Liver (tissue), 9 donors: Measurements from ENCODE around the gene COL8A1. TPM values are rescaled to one million over a fixed set of nuclear protein-coding genes. Genes with fewer than 3 reads are reported as not detected.

Source experiments
- DNase-seq: peaks from one replicate; pipeline ENCODE4 v3.0.0-alpha.2; 2017; ENCODE audit warnings: low spot score
- H3K27ac ChIP-seq, 2 donors: one replicate each; pipeline ENCODE4 v1.7.0; 2013; ENCODE audit warnings: inconsistent platforms in 2 of 2, low read length in 2 of 2, control low read depth in 1 of 2, low read depth in 1 of 2, mild to moderate bottlenecking in 1 of 2
- H3K27me3 ChIP-seq, 4 donors: one replicate each; pipeline versions ENCODE4 v1.6.1 to v1.7.0; 2013; ENCODE audit warnings: low read length in 3 of 4, inconsistent platforms in 1 of 4, mild to moderate bottlenecking in 1 of 4, moderate library complexity in 1 of 4; ENCODE audit not compliant: control insufficient read depth in 4 of 4, insufficient read depth in 4 of 4
- H3K36me3 ChIP-seq, 4 donors: one replicate each; pipeline versions ENCODE4 v1.6.1 to v1.7.0; 2013; ENCODE audit warnings: low read length in 3 of 4, mild to moderate bottlenecking in 3 of 4, low read depth in 1 of 4, moderate library complexity in 1 of 4; ENCODE audit not compliant: control insufficient read depth in 4 of 4, insufficient read depth in 3 of 4
- H3K4me1 ChIP-seq, 4 donors: one replicate each; pipeline versions ENCODE4 v1.6.1 to v1.7.0; 2013; ENCODE audit warnings: low read length in 3 of 4, mild to moderate bottlenecking in 3 of 4, moderate library complexity in 1 of 4; ENCODE audit not compliant: control insufficient read depth in 4 of 4, insufficient read depth in 4 of 4
- H3K4me3 ChIP-seq, 3 donors: one replicate each; pipeline versions ENCODE4 v1.6.1 to v1.7.0; 2013; ENCODE audit warnings: low read length in 3 of 3, control low read depth in 1 of 3, low read depth in 1 of 3, mild to moderate bottlenecking in 1 of 3
- H3K9ac ChIP-seq, 2 donors: one replicate each; pipeline ENCODE4 v1.7.0; 2013; ENCODE audit warnings: low read length in 2 of 2, mild to moderate bottlenecking in 2 of 2, moderate library complexity in 2 of 2, control low read depth in 1 of 2, low read depth in 1 of 2
- H3K9me3 ChIP-seq, 4 donors: one replicate each; pipeline versions ENCODE4 v1.6.1 to v1.7.0; 2013; ENCODE audit warnings: low read length in 3 of 4; ENCODE audit not compliant: control insufficient read depth in 4 of 4
- EGR1 ChIP-seq, 2 donors: IDR thresholded peaks; 2 replicates each; pipeline ENCODE4 v1.6.1; 2016 to 2018; ENCODE audit warnings: antibody characterized with exemption in 2 of 2, low read depth in 2 of 2
- FOXA1 ChIP-seq: IDR thresholded peaks from 2 replicates; pipeline ENCODE4 v1.6.1; 2016; ENCODE audit warnings: antibody characterized with exemption
- FOXA2 ChIP-seq: IDR thresholded peaks from 2 replicates; pipeline ENCODE4 v1.6.1; 2016; ENCODE audit warnings: antibody characterized with exemption
- GABPA ChIP-seq, 2 donors: IDR thresholded peaks in 1 of 2; conservative IDR thresholded peaks in 1 of 2; 2 replicates each; pipeline ENCODE4 v1.6.1; 2016; ENCODE audit warnings: antibody characterized with exemption in 2 of 2, mild to moderate bottlenecking in 1 of 2, moderate library complexity in 1 of 2
- HNF4A ChIP-seq, 2 donors: conservative IDR thresholded peaks; 2 replicates each; pipeline ENCODE4 v1.6.1; 2016; ENCODE audit warnings: antibody characterized with exemption in 2 of 2, mild to moderate bottlenecking in 2 of 2
- HNF4G ChIP-seq: IDR thresholded peaks from 2 replicates; pipeline ENCODE4 v1.6.1; 2016; ENCODE audit warnings: antibody characterized with exemption
- JUND ChIP-seq, 2 donors: IDR thresholded peaks; 2 replicates each; pipeline ENCODE4 v1.6.1; 2016; ENCODE audit warnings: antibody characterized with exemption in 2 of 2
- NR2F2 ChIP-seq: IDR thresholded peaks from 2 replicates; pipeline ENCODE4 v1.6.1; 2016; ENCODE audit warnings: antibody characterized with exemption
- RAD21 ChIP-seq, 2 donors: IDR thresholded peaks; 2 replicates each; pipeline ENCODE4 v1.6.1; 2016; ENCODE audit warnings: antibody characterized with exemption in 2 of 2, mild to moderate bottlenecking in 2 of 2
- RXRA ChIP-seq, 2 donors: IDR thresholded peaks; 2 replicates each; pipeline ENCODE4 v1.6.1; 2017 to 2018; ENCODE audit warnings: antibody characterized with exemption in 2 of 2, mild to moderate bottlenecking in 1 of 2
- SP1 ChIP-seq: IDR thresholded peaks from 2 replicates; pipeline ENCODE4 v1.6.1; 2018; ENCODE audit warnings: antibody characterized with exemption, mild to moderate bottlenecking
- TAF1 ChIP-seq: conservative IDR thresholded peaks from 2 replicates; pipeline ENCODE4 v1.6.1; 2016; ENCODE audit warnings: antibody characterized with exemption, mild to moderate bottlenecking
- YY1 ChIP-seq: IDR thresholded peaks from 2 replicates; pipeline ENCODE4 v1.6.1; 2016; ENCODE audit warnings: antibody characterized with exemption, mild to moderate bottlenecking
- WGBS: extraction: QIAGEN DNeasy Blood & Tissue Kit; methylation state at CpG from one replicate; pipeline ENCODE4 v1.1.7; 2013; 5-methylcytosine and 5-hydroxymethylcytosine counted together
- polyA plus RNA-seq, 2 donors: library from polyadenylated mRNA; stranded (reverse) in 1 of 2; unstranded in 1 of 2; fragments of 200-250 nt in 1 of 2; fragments of >200 nt in 1 of 2; fragmentation: Nextera tagmentation in 1 of 2; extraction: Ambion mirVana in 1 of 2; gene quantifications; one replicate each; pipeline versions ENCODE4 v1.2.1 to v1.2.3, GENCODE V29; 2013 to 2015
- total RNA-seq, 2 donors: library from RNA; depleted of rRNA; stranded (reverse); fragments of >200 nt; gene quantifications; one replicate each; pipeline ENCODE4 v1.2.3, GENCODE V29; 2014
- TF ChIP-seq, protein P1 (sequence below): IDR thresholded peaks from 2 replicates; pipeline ENCODE4 v1.6.1; 2016; ENCODE audit warnings: antibody characterized with exemption
- TF ChIP-seq, protein P2 (sequence below): IDR thresholded peaks from 2 replicates; pipeline ENCODE4 v1.6.1; 2016; ENCODE audit warnings: antibody characterized with exemption, mild to moderate bottlenecking
- TF ChIP-seq, protein P3 (sequence below): IDR thresholded peaks from 2 replicates; pipeline ENCODE4 v1.6.1; 2016; ENCODE audit warnings: antibody characterized with exemption
- TF ChIP-seq, protein P4 (sequence below): fragments of 150-350 bp; IDR thresholded peaks from 2 replicates; pipeline ENCODE4 v1.5.1; 2017; ENCODE audit warnings: improper control_type of control experiment, low read depth, low read length; ENCODE audit not compliant: missing input control
- TF ChIP-seq, protein P5 (sequence below): IDR thresholded peaks from 2 replicates; pipeline ENCODE4 v1.6.1; 2016; ENCODE audit warnings: antibody characterized with exemption
- donor health status: healthy.
- donor health status: healthy.
- donor health status: healthy.
- donor health status: healthy.
- donor health status: healthy.

COL8A1 gene
- total and polyA plus RNA-seq, 4 donors, result 0.14 to 2.2 (median 1.0) TPM

DNA sequence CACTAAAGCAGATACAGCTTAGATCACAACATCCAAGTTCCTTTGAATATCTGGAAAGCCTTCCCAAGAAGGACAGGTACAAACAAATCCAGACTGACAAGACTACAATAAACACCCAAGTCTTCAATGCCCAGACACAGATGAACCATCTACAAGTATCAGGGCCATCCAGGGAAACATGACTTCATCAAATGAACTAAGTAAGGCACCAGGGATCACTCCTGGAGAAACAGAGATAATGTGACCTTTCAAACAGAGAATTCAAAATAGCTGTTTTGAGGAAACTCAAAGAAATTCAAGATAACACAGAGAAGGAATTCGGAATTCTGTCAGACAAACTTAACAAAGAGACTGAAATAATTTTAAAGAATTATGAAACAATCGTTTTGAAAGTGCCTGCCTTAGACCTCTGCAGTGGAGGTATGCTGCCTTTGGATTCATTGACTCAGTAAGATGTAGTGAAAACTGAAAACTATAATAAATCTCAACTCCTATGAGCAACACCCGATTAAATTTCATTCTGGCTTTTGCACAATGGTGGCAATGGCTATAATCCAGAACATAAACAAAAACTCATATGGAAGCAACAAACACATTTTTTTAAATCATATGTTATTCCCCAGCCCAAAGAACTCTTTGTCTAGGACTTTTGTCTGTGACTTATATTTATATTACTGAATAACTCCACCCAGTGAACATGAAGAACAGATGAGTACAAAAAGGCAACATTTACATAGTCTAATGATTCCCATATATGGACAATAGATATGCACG lies 12.6 kb upstream of the COL8A1 start:
- Histone ChIP-seq H3K4me3 (no peak overlapping the region), H3K27ac (no peak overlapping the region), H3K9ac (no peak overlapping the region), H3K9me3 (no peaks in the 10 kb centered on the region), H3K4me1 (no peaks in the 10 kb centered on the region), H3K27me3 (no peaks in the 10 kb centered on the region), H3K36me3 (no peaks in the 10 kb centered on the region)
- TF ChIP-seq RAD21 (IDR thresholded peaks at IDR 0.05) (no peak), HNF4A (conservative IDR thresholded peaks at IDR 0.05) (no peak), HNF4G (no peak)
- TF ChIP-seq, protein P1, sequence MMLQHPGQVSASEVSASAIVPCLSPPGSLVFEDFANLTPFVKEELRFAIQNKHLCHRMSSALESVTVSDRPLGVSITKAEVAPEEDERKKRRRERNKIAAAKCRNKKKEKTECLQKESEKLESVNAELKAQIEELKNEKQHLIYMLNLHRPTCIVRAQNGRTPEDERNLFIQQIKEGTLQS, result no peak
- WGBS, result 61% methylated on average over 4 of the region's 4 CpGs
- no peak for DNase-seq

DNA sequence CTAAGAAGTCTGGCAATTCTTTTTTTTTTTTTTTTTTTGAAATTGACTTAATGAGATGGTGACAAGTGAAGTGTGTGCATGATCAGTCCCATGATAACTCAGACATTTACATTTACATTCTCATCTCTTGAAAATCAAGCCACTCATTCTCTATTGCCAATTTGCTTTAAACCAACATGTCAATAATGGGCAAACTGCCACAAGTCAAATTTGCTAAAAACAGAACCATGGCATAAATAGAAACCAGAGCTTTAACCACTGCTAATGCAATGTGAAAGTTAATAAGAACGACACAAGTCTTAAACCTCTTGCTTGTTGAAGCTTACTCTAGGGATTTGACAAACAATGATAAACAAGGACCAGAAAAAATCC lies 12.0 kb upstream of the COL8A1 start:
- Histone ChIP-seq H3K36me3 (no peaks in the 10 kb centered on the region), H3K4me1 (no peaks in the 10 kb centered on the region), H3K27ac (no peak overlapping the region), H3K4me3 (no peak overlapping the region), H3K9me3 (no peaks in the 10 kb centered on the region), H3K27me3 (no peaks in the 10 kb centered on the region), H3K9ac (no peak overlapping the region)
- TF ChIP-seq HNF4G (no peak), GABPA (IDR thresholded peaks at IDR 0.05 in 1 of 2, conservative IDR thresholded peaks at IDR 0.05 in 1 of 2) (no peak), RAD21 (IDR thresholded peaks at IDR 0.05) (no peak), NR2F2 (no peak), FOXA1 (no peak), JUND (IDR thresholded peaks at IDR 0.05) (no peak), FOXA2 (no peak), SP1 (no peak), HNF4A (conservative IDR thresholded peaks at IDR 0.05) (no peak), RXRA (IDR thresholded peaks at IDR 0.05) (no peak), TAF1 (no peak), EGR1 (IDR thresholded peaks at IDR 0.05; ENCODE audit: low read depth in 2 of 2) (no peak), YY1 (no peak)
- TF ChIP-seq, protein P2, sequence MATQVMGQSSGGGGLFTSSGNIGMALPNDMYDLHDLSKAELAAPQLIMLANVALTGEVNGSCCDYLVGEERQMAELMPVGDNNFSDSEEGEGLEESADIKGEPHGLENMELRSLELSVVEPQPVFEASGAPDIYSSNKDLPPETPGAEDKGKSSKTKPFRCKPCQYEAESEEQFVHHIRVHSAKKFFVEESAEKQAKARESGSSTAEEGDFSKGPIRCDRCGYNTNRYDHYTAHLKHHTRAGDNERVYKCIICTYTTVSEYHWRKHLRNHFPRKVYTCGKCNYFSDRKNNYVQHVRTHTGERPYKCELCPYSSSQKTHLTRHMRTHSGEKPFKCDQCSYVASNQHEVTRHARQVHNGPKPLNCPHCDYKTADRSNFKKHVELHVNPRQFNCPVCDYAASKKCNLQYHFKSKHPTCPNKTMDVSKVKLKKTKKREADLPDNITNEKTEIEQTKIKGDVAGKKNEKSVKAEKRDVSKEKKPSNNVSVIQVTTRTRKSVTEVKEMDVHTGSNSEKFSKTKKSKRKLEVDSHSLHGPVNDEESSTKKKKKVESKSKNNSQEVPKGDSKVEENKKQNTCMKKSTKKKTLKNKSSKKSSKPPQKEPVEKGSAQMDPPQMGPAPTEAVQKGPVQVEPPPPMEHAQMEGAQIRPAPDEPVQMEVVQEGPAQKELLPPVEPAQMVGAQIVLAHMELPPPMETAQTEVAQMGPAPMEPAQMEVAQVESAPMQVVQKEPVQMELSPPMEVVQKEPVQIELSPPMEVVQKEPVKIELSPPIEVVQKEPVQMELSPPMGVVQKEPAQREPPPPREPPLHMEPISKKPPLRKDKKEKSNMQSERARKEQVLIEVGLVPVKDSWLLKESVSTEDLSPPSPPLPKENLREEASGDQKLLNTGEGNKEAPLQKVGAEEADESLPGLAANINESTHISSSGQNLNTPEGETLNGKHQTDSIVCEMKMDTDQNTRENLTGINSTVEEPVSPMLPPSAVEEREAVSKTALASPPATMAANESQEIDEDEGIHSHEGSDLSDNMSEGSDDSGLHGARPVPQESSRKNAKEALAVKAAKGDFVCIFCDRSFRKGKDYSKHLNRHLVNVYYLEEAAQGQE, result no peak
- TF ChIP-seq, protein P3, sequence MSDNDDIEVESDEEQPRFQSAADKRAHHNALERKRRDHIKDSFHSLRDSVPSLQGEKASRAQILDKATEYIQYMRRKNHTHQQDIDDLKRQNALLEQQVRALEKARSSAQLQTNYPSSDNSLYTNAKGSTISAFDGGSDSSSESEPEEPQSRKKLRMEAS, result no peak
- TF ChIP-seq, protein P4, sequence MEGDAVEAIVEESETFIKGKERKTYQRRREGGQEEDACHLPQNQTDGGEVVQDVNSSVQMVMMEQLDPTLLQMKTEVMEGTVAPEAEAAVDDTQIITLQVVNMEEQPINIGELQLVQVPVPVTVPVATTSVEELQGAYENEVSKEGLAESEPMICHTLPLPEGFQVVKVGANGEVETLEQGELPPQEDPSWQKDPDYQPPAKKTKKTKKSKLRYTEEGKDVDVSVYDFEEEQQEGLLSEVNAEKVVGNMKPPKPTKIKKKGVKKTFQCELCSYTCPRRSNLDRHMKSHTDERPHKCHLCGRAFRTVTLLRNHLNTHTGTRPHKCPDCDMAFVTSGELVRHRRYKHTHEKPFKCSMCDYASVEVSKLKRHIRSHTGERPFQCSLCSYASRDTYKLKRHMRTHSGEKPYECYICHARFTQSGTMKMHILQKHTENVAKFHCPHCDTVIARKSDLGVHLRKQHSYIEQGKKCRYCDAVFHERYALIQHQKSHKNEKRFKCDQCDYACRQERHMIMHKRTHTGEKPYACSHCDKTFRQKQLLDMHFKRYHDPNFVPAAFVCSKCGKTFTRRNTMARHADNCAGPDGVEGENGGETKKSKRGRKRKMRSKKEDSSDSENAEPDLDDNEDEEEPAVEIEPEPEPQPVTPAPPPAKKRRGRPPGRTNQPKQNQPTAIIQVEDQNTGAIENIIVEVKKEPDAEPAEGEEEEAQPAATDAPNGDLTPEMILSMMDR, result no peak
- TF ChIP-seq, protein P5, sequence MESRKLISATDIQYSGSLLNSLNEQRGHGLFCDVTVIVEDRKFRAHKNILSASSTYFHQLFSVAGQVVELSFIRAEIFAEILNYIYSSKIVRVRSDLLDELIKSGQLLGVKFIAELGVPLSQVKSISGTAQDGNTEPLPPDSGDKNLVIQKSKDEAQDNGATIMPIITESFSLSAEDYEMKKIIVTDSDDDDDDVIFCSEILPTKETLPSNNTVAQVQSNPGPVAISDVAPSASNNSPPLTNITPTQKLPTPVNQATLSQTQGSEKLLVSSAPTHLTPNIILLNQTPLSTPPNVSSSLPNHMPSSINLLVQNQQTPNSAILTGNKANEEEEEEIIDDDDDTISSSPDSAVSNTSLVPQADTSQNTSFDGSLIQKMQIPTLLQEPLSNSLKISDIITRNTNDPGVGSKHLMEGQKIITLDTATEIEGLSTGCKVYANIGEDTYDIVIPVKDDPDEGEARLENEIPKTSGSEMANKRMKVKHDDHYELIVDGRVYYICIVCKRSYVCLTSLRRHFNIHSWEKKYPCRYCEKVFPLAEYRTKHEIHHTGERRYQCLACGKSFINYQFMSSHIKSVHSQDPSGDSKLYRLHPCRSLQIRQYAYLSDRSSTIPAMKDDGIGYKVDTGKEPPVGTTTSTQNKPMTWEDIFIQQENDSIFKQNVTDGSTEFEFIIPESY, result no peak
- TF ChIP-seq, protein P1, result no peak
- no peak for DNase-seq
- WGBS, result 64% methylated on average over 1 of the region's 1 CpG
